Peyer's patch (tissue), 4 donors: ENCODE results near the gene HLX. TPM values are rescaled to one million over a fixed set of nuclear protein-coding genes. Genes with fewer than 3 reads are reported as not detected.

Experiments used
- DNase-seq, 3 donors: peaks; one replicate each; pipeline ENCODE4 v3.0.0-alpha.2; 2017 to 2019
- H3K27ac ChIP-seq, 4 donors: fragments of 200-600 bp; sonication (generic); one replicate each; pipeline ENCODE4 v1.5.1; 2016 to 2019
- H3K27me3 ChIP-seq, 2 donors: fragments of 200-600 bp; sonication (generic); one replicate each; pipeline ENCODE4 v1.5.1; 2019
- H3K36me3 ChIP-seq, 3 donors: fragments of 200-600 bp; sonication (generic); one replicate each; pipeline ENCODE4 v1.5.1; 2016 to 2019
- H3K4me1 ChIP-seq, 4 donors: fragments of 200-600 bp; sonication (generic); one replicate each; pipeline ENCODE4 v1.5.1; 2016 to 2019
- H3K4me3 ChIP-seq, 4 donors: fragments of 200-600 bp; sonication (generic); 1 replicate in 3 of 4; 2 replicates in 1 of 4; pipeline ENCODE4 v1.5.1; 2016 to 2019; ENCODE audit warnings: mild to moderate bottlenecking in 1 of 4
- H3K9me3 ChIP-seq, 4 donors: fragments of 200-600 bp; sonication (generic); one replicate each; pipeline ENCODE4 v1.5.1; 2016 to 2019; ENCODE audit warnings: mild to moderate bottlenecking in 1 of 4
- CTCF ChIP-seq, 6 experiments: fragments of 450-650 bp in 4 of 6; fragments of 200-600 bp in 2 of 6; sonication (generic) in 1 of 6; IDR thresholded peaks; one replicate each; pipeline ENCODE4 v1.5.1; 2017 to 2019; ENCODE audit warnings: antibody characterized with exemption in 6 of 6, mild to moderate bottlenecking in 3 of 6, moderate library complexity in 1 of 6
- POLR2A ChIP-seq, 2 donors: fragments of 450-650 bp; IDR thresholded peaks; one replicate each; pipeline ENCODE4 v1.5.1; 2017; ENCODE audit warnings: antibody characterized with exemption in 2 of 2, mild to moderate bottlenecking in 2 of 2, moderate library complexity in 2 of 2
- total RNA-seq, 4 donors: library from RNA; depleted of rRNA; stranded (reverse); fragments of >200 nt; gene quantifications; one replicate each; pipeline ENCODE4 v1.1.0, GENCODE V29; 2016

Gene HLX
- total RNA-seq, 4 donors from 2014 or later: 4.0 to 18.2 (median 8.4) TPM

DNA sequence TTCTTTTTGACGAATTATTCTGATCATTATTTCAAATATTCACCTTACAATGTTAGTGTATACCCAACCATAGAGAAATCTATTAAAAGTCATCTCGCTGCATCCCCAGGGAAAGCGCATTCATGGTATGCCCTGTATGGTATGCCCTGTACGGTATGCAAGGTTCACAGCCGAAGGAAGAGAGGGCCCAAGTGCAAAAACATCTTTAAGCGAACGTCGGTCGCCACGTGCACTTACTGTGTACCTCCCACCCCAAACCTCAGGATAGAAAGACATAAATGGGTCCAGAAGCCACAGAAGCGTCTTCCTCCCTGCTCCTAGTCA is 14.4 kb downstream of the HLX start:
- Histone ChIP-seq H3K36me3 (no peaks in the 10 kb centered on the region), H3K27me3 (peaks cover 0 to 16% of the 10 kb centered on the region in 2 donors), H3K4me1 (peaks cover 0 to 4% (median 0%) of the 10 kb centered on the region in 4 donors), H3K4me3 (peak overlapping the region in 3 of 4 donors; percentile 18 to 40 (median 34)), H3K27ac (peak overlapping the region in 1 of 4 donors; percentile 42), H3K9me3 (peaks cover 0 to 5% (median 0%) of the 10 kb centered on the region in 4 donors)
- no peak for TF ChIP-seq POLR2A (IDR thresholded peaks at IDR 0.05)
- TF ChIP-seq CTCF (IDR thresholded peaks at IDR 0.05): no peak
- DNase-seq: no peak

DNA sequence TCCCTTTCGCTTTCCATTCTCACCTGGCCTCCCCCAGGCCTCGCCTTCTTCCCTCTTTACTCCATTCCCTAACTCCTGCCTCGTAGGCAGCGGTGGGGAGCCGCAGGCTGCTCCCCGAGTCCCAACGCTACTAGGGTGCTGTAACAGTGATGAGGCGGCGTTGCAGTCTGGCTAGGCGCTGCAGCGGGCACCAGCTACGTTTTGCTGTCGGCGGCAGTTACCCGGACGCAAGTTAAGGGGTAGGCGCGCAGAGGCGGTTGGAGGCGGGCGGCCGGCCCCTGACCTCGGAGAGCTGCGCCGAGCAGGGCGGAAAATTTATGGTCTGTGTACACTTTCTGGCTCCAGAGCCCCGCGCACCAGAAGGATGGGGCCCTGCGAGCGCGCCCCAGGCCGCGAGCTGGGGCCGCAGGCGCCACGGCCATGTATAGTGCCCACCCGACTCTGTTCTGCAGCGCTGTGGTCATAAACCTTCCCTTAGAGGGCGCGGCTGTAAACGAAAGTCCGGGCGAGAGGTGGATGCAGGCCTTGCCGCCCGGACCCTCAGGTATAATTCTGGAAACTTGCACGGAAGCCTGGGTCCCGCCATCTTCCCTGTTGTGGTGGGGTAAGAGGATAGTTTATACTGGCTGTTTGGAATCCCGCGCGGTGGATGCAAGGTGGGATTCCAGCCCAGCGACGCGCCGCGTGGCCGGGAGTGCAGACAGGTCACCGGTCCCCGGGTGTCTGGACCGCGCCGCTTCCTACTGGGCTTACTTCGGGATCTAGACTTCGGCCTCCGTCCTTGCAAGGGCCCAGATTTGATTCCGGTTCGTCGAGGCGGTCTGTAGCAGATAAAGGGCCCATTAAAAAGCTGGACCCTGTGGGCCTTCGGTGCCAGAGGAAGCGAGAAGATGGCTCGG is 15.0 kb downstream of the HLX start:
- no peak for DNase-seq
- Histone ChIP-seq H3K4me3 (peak overlapping the region in 3 of 4 donors; percentile 18 to 40 (median 34)), H3K27me3 (peaks cover 0 to 16% of the 10 kb centered on the region in 2 donors), H3K36me3 (no peaks in the 10 kb centered on the region), H3K4me1 (peaks cover 0 to 4% (median 0%) of the 10 kb centered on the region in 4 donors), H3K27ac (peak overlapping the region in 1 of 4 donors; percentile 42), H3K9me3 (peaks cover 0 to 5% (median 0%) of the 10 kb centered on the region in 4 donors)
- TF ChIP-seq CTCF (IDR thresholded peaks at IDR 0.05): no peak
- no peak for TF ChIP-seq POLR2A (IDR thresholded peaks at IDR 0.05)

DNA sequence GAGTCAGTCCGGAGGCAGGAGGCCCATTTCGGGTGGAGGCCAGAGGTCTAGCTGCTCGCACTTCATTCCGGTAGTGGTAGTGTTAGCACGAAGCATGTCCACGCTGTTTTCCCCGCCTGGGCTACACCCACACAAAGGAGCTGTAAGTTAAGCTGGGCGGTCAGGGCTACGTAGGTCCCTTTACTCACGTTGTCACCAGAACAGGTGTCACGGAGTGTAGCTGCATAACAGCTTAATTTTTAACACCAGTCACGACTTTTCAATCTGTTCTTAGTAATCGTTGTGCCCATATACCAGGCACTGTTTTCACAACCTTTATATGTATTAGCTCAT is 15.6 kb downstream of the HLX start:
- peaks cover 0 to 5% (median 0%) of the 10 kb centered on the region in 4 donors for H3K9me3 ChIP-seq
- no peak for DNase-seq
- H3K27ac ChIP-seq: peak overlapping the region in 1 of 4 donors; percentile 42
- peaks cover 0 to 16% of the 10 kb centered on the region in 2 donors for H3K27me3 ChIP-seq
- no peak for TF ChIP-seq POLR2A (IDR thresholded peaks at IDR 0.05)
- TF ChIP-seq CTCF (IDR thresholded peaks at IDR 0.05): no peak
- H3K36me3 ChIP-seq: no peaks in the 10 kb centered on the region
- H3K4me3 ChIP-seq: peak overlapping the region in 1 of 4 donors; percentile 40
- peaks cover 0 to 4% (median 0%) of the 10 kb centered on the region in 4 donors for H3K4me1 ChIP-seq

GRCh38 chr1:220895412-220895946 is 16.2 kb downstream of the HLX start:
- Histone ChIP-seq H3K27me3 (peaks cover 0 to 16% of the 10 kb centered on the region in 2 donors), H3K9me3 (peaks cover 0 to 5% (median 0%) of the 10 kb centered on the region in 4 donors), H3K4me1 (peaks cover 0 to 4% (median 0%) of the 10 kb centered on the region in 4 donors), H3K4me3 (no peak overlapping the region), H3K36me3 (no peaks in the 10 kb centered on the region), H3K27ac (no peak overlapping the region)
- DNase-seq: no peak
- TF ChIP-seq POLR2A (IDR thresholded peaks at IDR 0.05): no peak
- TF ChIP-seq CTCF (IDR thresholded peaks at IDR 0.05): no peak

DNA sequence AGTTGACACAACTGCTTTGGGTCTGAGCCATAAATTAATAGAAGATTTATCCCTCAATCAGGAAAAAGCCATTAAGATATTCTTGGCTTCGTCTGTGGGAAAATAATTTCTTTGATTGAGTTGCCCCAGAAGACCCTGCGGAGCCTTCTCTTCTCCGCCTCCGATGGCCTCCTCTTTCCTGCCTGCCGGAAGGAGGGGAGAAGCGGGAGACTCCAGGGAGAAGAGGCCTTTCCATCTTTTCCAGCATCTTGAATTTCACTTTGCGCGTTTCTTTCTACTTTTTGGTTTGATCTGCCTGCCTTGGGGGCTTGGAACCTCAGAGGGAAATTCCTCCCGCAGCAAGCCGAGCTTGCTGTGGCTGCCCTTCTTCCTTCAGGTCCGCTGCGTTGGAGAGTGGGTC is 16.8 kb downstream of the HLX start:
- TF ChIP-seq POLR2A (IDR thresholded peaks at IDR 0.05) (no peak), CTCF (IDR thresholded peaks at IDR 0.05) (no peak)
- Histone ChIP-seq H3K4me1 (peaks cover 0 to 4% (median 0%) of the 10 kb centered on the region in 4 donors), H3K4me3 (no peak overlapping the region), H3K27me3 (peaks cover 0 to 16% of the 10 kb centered on the region in 2 donors), H3K27ac (no peak overlapping the region), H3K36me3 (no peaks in the 10 kb centered on the region), H3K9me3 (peaks cover 0 to 5% (median 0%) of the 10 kb centered on the region in 4 donors)
- no peak for DNase-seq
